AG08396 (cell line): Measurements from ENCODE around the gene ADK.

Source experiments
- DNase-seq: peaks from one replicate; pipeline ENCODE4 v3.0.0; 2012; ENCODE audit warnings: low spot score, mixed read lengths

ADK gene

DNA sequence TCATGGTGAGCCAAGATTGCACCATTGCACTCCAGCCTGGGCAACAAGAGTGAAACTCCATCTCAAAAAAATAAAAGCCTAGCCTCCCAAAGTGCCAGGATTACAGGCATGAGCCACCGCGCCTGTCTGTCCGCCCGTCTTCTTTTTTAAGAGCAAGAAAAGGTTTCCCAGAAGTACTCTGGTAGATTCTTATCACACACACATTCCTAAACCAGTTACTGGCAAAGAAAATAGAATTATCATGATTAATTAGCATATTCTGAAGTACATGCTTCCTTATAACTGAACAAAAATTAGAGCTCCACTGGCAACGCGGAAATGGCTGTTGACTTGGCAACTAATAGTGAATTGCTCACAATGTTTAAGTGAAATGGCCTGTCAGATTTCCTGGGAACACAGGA lies 87.0 kb downstream of the ADK start:
- DNase-seq, result no peak

GRCh38 chr10:74238516-74238915 lies 87.5 kb downstream of the ADK start:
- DNase-seq, result no peak

- DNase-seq, result no peak
Measured at GRCh38 chr10:74243067-74243466, 92.0 kb downstream of the ADK start.

DNA sequence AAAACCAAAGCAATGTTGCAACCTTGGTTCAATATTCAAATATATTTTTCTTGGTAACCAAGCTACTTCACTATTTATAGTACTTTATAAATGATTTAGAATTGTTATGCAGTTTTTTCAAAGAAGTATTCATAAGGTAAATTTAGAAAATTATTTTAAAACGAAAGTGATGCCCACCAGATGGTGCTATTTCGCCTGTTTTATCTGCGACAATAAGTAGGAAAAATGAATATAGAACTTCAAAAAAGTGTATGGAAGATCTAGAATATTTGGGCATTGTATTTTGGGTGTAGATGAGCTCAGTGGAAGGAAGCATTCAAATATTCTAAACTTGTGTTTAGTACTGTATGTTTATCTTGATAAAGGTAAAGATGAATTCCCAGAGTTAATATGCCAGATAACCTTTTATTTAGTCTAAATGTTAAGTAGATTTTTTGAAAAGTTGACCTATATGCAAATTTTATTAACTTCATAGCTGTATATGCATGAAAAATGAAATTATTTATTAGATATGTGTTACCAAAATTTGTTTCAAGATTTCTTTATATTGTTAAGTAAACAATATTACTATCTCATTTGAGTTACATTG lies 93.2 kb downstream of the ADK start:
- no peak for DNase-seq

GRCh38 chr10:74244807-74245206 lies 93.8 kb downstream of the ADK start:
- DNase-seq, result no peak

- DNase-seq, result no peak
Measured at GRCh38 chr10:74246495-74246894, 95.5 kb downstream of the ADK start.

DNA sequence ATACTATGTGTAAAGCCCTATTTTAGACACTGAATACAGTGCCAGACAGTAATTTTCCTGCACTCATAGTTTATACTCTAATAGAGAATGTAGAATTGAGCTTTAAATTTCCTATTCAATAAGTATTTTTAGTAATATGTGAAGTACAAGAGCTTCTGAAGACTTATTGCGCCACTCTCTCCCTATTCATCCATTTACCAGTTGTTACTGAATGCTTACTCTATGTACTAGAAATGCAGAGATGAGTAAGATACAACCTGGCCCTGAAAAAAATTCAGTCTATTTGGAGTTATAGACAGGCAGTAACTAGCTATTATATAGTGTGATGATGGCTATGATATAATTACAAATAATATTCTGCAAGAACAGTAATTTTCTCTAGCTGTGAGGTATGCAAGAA lies 98.8 kb downstream of the ADK start:
- DNase-seq, result no peak

DNA sequence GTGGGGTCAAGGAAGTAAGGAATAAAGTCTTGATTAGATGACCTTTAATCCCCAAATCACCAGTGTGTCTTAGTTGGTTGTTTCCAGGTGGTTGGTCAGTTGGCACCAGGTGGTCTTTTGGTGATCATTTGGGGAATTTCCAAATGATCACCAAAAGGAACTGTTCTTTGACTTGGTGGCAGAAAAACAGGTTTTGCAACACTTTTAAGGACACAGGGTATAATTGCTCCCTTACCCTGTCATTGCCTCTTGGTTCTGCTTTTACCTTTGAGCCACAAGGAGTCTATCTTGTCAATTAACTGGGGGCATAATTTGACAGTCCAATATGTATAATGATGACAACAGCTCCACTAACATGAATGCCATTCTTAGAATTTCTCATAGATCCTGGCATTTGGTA lies 104.2 kb downstream of the ADK start:
- no peak for DNase-seq

- no peak for DNase-seq
Measured at GRCh38 chr10:74255888-74256357, 104.9 kb downstream of the ADK start.

- no peak for DNase-seq
Measured at GRCh38 chr10:74262856-74263255, 111.8 kb downstream of the ADK start.

DNA sequence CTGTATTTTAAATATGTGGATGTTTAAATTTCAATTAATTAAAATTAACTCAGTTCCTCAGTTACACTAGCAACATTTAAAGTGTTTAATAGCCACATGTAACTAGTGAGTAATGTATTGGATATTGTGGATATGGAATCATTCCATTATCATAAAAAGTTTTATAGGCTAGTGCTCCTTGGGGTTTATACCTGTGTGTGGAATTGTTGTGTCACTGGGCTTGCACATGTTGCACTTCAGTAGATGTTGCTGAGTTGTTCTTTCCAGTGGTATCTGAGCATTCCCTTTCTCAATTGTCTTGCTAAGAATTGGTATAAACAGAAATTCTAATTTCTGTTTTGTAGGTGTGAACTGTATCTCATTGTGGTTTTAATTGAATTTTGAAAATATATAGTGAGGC lies 113.0 kb downstream of the ADK start:
- DNase-seq, result no peak

GRCh38 chr10:74272288-74272687 lies 121.3 kb downstream of the ADK start:
- no peak for DNase-seq

DNA sequence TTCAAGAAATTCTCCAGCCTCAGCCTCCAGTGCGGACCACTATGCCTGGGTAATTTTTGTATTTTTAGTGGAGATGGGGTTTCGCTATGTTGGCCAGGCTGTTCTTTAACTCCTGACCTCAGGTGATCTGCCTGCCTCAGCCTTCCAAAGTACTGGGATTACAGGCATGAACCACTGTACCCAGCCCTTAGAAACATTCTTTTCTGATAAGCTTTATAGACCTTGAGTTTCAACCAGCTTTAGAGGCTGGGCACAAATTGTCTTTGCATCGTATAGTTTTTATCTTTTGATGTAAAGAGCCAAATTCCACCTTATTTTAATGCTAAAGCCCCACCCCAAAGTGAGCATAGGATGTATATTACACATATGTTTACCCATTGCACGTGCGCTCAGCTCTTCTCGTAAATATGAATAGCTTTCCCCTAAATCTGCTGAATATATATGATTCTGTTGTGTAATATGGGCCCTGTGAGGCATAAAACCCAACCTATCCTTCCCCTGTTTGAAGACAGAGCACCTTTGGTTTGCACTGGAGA lies 124.8 kb downstream of the ADK start:
- DNase-seq, result no peak

DNA sequence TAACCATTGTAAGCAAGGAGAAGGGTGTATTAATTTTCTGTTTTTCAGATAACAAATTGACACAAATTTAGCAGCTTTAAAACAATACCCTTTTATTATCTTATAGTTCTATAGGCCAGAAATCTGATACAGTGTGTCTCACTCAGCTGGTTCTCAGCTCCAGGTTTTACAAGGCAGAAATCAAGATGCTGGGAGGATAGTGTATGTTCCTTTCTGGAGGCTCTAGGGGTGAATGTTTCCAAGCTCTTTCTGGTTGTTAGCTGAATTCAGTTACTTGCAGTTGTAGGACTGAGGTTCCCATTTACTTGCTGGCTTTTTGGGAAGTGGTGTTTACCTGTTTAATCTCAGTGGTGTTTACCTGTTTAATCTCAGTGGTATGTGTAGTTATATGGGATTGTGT lies 125.4 kb downstream of the ADK start:
- no peak for DNase-seq

- no peak for DNase-seq
Measured at GRCh38 chr10:74282151-74282847, 131.3 kb downstream of the ADK start.

- no peak for DNase-seq
Measured at GRCh38 chr10:74282848-74283210, 131.8 kb downstream of the ADK start.

DNA sequence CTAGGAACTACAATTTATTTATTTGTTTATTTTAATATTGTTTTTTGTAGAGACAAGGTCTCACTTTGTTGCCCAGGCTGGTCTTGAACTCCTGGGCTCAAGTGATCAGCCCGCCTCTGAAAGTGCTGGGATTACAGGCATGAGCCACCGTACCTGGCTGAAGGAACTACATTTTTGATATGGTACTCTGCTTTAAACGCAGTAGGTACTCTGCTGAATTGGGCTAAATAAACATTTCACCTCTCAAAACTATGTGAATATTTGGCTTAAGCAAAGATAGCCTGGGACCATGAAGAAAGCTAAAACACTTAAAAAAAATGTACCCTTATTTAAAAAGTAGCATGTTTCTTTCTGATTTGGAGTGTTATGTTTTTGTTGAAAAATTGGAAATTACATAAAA lies 138.2 kb downstream of the ADK start:
- DNase-seq, result no peak

GRCh38 chr10:74289951-74290350 lies 138.9 kb downstream of the ADK start:
- DNase-seq, result no peak

DNA sequence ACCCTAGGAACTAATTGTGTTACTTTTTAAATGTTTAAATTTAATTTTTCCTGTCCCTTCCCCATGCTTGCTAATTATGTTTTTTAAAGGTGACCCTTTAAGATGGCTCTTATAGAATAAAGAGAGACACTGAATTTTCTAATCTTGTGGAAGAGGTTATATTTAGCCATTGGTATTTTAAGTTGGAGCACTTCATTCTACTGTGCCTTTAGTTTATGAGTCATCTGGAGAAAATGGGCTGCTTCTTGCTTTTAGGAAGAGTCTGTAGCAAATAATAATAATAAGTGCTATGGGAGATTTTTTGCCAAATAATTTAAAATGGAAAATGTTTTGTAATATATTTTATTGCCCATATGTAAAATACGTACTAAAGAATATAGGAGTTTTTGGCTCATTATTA lies 139.7 kb downstream of the ADK start:
- DNase-seq, result peak; percentile 18

GRCh38 chr10:74292871-74293427 lies 141.9 kb downstream of the ADK start:
- DNase-seq, result no peak

DNA sequence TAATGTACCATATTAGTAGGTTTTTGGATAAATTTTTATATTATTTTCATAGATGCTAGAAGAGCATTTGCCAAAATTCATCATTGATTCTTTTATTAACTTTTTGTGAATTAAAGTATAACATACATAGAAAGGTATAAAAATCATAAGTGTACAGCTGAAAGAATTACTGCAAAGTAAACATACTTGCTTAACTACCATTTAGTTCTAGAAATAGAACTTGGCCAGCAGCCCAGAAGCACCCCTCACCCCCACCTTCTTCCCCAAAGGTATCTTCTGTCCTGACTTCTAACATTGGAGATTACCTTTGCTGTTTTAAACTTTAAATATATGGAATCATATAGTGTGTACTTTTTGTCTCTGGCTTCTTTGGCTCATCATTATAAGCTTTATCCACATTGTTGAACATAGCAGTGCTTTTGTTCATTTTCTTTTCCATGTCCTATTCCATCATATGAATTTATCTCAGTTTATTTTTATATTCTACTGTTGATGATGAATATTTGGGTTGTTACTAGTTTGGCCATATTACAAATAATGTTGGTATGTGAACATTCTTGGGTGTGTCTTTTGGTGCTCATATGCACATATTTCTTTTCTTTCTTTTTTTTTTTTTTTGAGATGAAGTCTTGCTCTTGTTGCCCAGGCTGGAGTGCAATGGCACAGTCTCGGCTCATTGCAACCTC lies 142.8 kb downstream of the ADK start:
- peak; percentile 20 for DNase-seq

- no peak for DNase-seq
Measured at GRCh38 chr10:74297389-74298080, 146.5 kb downstream of the ADK start.
